Panc1 (cell line): ENCODE results near the gene TRIM45. TPM values are rescaled to one million over a fixed set of nuclear protein-coding genes. Genes with fewer than 3 reads are reported as not detected.

ENCODE experiments used
- ATAC-seq: fragments of 200-7000 bp; cut with Tn5 transposase; 2 replicates; pipeline ENCODE4 v1.9.1; 2020; ENCODE audit warnings: mild to moderate bottlenecking, moderate library complexity
- BruUV-seq: library from RNA; stranded (reverse); fragments of 400-500 nt; replicated peaks from 2 replicates; lab custom pipeline; 2021; lab: Mats Ljungman, UMichigan
- CTCF ChIA-PET: fragments of 300-600 bp; sonication (Branson Sonifier 250); formaldehyde crosslinking; loops from one replicate; lab custom pipeline; 2022; ENCODE audit warnings: antibody characterized with exemption; lab: Charles Lee
- POLR2A ChIA-PET: fragments of 300-600 bp; sonication (Branson Sonifier 250); formaldehyde crosslinking; loops from one replicate; lab custom pipeline; 2022; ENCODE audit warnings: antibody characterized with exemption; lab: Charles Lee
- DNase-seq: peaks from one replicate; pipeline ENCODE4 v3.0.0-alpha.2; 2010; ENCODE audit warnings: low read depth, low spot score
- H3K27ac ChIP-seq: 2 replicates; pipeline ENCODE4 v1.5.1; 2011; ENCODE audit warnings: mild to moderate bottlenecking, low read length, inconsistent platforms
- H3K27me3 ChIP-seq: fragments of 200-500 bp; sonication (Bioruptor generic); 2 replicates; pipeline ENCODE4 v1.6.0; 2014; ENCODE audit warnings: low read length, inconsistent platforms; ENCODE audit not compliant: control insufficient read depth, insufficient read depth
- H3K36me3 ChIP-seq: fragments of 200-500 bp; sonication (Bioruptor generic); 2 replicates; pipeline ENCODE4 v1.5.1; 2014; ENCODE audit warnings: inconsistent platforms, mild to moderate bottlenecking, low read length, moderate library complexity; ENCODE audit not compliant: control insufficient read depth, insufficient read depth
- H3K4me1 ChIP-seq: 2 replicates; pipeline ENCODE4 v1.5.1; 2011; ENCODE audit warnings: inconsistent platforms, mild to moderate bottlenecking, low read length, moderate library complexity; ENCODE audit not compliant: control insufficient read depth, insufficient read depth
- H3K4me3 ChIP-seq, 2 experiments: 2 replicates each; pipeline ENCODE4 v1.5.1; 2011 to 2012; ENCODE audit warnings: low read depth in 2 of 2, low read length in 2 of 2, mild to moderate bottlenecking in 2 of 2, inconsistent platforms in 1 of 2, moderate library complexity in 1 of 2
- H3K9me3 ChIP-seq: fragments of 200-500 bp; sonication (Bioruptor generic); 2 replicates; pipeline ENCODE4 v1.5.1; 2014; ENCODE audit warnings: low read depth, mild to moderate bottlenecking, inconsistent platforms, low read length, moderate library complexity; ENCODE audit not compliant: control insufficient read depth, insufficient read depth
- POLR2AphosphoS5 ChIP-seq: IDR thresholded peaks from 2 replicates; pipeline ENCODE4 v1.6.1; 2012; ENCODE audit warnings: mild to moderate bottlenecking, low read depth, low read length, moderate library complexity
- SIN3A ChIP-seq: IDR thresholded peaks from 2 replicates; pipeline ENCODE4 v1.6.1; 2012; ENCODE audit warnings: low read depth, mild to moderate bottlenecking, low read length, moderate library complexity, borderline replicate concordance; ENCODE audit not compliant: insufficient read depth
- TCF7L2 ChIP-seq: IDR thresholded peaks from 2 replicates; pipeline ENCODE4 v1.6.1; 2011; ENCODE audit warnings: mild to moderate bottlenecking, low read depth, low read length, inconsistent platforms
- in situ Hi-C: cut with HindIII; loops from 2 replicates; pipeline ENCODE4 v1.10.0; 2016; ENCODE audit warnings: low sequenced_read_pairs, low pct_unique_long_range_greater_than_20kb
- intact Hi-C: fragments of 100-400 bp; cut with micrococcal nuclease; formaldehyde crosslinking; loops from one replicate; pipeline ENCODE4 v1.10.0; 2022; ENCODE audit not compliant: unreplicated experiment
- total RNA-seq: library from RNA; stranded (reverse); gene quantifications from one replicate; pipeline ENCODE4 v1.2.1, GENCODE V29; 2021; ENCODE audit not compliant: unreplicated experiment
- TF ChIP-seq, protein P1 (sequence below), 2 experiments: IDR thresholded peaks; 2 replicates each; pipeline ENCODE4 v1.6.1; 2011 to 2012; ENCODE audit warnings: low read depth in 2 of 2, control low read depth in 1 of 2, low read length in 1 of 2, mild to moderate bottlenecking in 1 of 2, moderate library complexity in 1 of 2; ENCODE audit not compliant: insufficient read depth in 1 of 2
- TF ChIP-seq, protein P2 (sequence below): fragments of 450-650 bp; IDR thresholded peaks from 2 replicates; pipeline ENCODE4 v1.5.1; 2017; ENCODE audit warnings: mild to moderate bottlenecking

The TRIM45 gene
- total RNA-seq, 1 experiment from 2014 or later: 4.7 TPM

DNA sequence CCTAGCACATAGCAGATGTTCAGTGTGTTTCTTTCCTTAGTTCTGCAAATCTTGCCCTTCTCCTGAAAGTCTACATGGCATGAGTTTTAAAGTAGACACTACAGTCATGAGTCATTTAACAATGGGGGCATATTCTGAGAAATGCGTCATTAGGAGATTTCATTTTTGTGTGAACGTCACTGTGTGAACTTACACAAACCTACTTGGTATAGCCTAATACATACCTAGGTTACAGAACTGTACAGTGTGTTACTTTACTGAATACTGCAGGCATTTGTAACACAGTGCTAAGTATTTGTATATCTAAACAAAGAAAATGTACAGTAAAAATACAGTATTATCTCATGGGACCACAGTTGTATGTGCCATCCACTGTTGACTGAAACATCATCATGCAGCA is 51.4 kb downstream of the TRIM45 start:
- H3K27me3 ChIP-seq: no peaks in the 10 kb centered on the region
- DNase-seq: no peak
- in situ Hi-C loops: no loop called here
- TF ChIP-seq SIN3A (no peak), POLR2AphosphoS5 (no peak), TCF7L2 (no peak)
- TF ChIP-seq, protein P1, sequence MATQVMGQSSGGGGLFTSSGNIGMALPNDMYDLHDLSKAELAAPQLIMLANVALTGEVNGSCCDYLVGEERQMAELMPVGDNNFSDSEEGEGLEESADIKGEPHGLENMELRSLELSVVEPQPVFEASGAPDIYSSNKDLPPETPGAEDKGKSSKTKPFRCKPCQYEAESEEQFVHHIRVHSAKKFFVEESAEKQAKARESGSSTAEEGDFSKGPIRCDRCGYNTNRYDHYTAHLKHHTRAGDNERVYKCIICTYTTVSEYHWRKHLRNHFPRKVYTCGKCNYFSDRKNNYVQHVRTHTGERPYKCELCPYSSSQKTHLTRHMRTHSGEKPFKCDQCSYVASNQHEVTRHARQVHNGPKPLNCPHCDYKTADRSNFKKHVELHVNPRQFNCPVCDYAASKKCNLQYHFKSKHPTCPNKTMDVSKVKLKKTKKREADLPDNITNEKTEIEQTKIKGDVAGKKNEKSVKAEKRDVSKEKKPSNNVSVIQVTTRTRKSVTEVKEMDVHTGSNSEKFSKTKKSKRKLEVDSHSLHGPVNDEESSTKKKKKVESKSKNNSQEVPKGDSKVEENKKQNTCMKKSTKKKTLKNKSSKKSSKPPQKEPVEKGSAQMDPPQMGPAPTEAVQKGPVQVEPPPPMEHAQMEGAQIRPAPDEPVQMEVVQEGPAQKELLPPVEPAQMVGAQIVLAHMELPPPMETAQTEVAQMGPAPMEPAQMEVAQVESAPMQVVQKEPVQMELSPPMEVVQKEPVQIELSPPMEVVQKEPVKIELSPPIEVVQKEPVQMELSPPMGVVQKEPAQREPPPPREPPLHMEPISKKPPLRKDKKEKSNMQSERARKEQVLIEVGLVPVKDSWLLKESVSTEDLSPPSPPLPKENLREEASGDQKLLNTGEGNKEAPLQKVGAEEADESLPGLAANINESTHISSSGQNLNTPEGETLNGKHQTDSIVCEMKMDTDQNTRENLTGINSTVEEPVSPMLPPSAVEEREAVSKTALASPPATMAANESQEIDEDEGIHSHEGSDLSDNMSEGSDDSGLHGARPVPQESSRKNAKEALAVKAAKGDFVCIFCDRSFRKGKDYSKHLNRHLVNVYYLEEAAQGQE (IDR thresholded peaks at IDR 0.05; ENCODE audit: insufficient read depth in 1 of 2, low read depth in 2 of 2, low read length in 1 of 2): no peak
- TF ChIP-seq, protein P2, sequence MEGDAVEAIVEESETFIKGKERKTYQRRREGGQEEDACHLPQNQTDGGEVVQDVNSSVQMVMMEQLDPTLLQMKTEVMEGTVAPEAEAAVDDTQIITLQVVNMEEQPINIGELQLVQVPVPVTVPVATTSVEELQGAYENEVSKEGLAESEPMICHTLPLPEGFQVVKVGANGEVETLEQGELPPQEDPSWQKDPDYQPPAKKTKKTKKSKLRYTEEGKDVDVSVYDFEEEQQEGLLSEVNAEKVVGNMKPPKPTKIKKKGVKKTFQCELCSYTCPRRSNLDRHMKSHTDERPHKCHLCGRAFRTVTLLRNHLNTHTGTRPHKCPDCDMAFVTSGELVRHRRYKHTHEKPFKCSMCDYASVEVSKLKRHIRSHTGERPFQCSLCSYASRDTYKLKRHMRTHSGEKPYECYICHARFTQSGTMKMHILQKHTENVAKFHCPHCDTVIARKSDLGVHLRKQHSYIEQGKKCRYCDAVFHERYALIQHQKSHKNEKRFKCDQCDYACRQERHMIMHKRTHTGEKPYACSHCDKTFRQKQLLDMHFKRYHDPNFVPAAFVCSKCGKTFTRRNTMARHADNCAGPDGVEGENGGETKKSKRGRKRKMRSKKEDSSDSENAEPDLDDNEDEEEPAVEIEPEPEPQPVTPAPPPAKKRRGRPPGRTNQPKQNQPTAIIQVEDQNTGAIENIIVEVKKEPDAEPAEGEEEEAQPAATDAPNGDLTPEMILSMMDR: no peak
- ATAC-seq: no peak
- intact Hi-C loops: no loop called here
- H3K27ac ChIP-seq: no peak overlapping the region
- no peak overlapping the region for H3K4me3 ChIP-seq
- BruUV-seq: no TSS peak
- H3K36me3 ChIP-seq: peaks cover 5% of the 10 kb centered on the region; the same call in 1 of the 2 replicates
- CTCF ChIA-PET: no interaction called here
- H3K4me1 ChIP-seq: no peaks in the 10 kb centered on the region
- H3K9me3 ChIP-seq: no peaks in the 10 kb centered on the region
- POLR2A ChIA-PET: no interaction called here

DNA sequence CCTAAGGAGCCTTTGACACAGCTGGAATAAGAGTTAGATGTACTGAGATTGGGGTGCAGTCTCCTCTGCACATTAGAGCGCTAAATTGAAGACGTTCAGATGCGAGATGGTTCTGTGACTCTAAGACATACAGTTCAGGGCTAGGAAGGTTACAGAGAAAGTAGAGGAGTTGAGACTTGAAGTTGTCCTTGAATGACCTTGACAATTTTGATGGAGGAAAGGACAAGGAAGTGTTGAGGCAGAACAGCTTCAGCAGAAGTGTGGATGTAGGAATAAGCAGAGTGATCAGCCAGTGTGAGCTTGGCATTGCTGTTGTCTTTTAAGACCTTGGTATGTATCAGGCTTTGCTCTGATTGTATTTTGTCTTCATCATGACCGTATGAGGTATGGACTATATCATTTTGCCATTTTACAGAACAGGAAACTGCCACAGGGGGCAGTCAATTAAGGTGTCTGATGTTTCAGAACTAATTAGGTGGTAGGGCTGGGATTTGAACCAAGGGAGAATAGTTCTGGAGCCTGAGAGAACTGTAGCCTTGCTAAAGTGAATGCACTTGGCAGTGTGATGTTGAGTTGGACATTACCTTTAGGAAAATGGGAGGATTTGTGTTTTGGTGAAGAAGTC is 52.2 kb downstream of the TRIM45 start:
- Histone ChIP-seq H3K4me1 (no peaks in the 10 kb centered on the region), H3K36me3 (0 out of 2 replicates have a peak, but pooled peaks cover under 1% of the 10 kb centered on the region), H3K9me3 (no peaks in the 10 kb centered on the region), H3K27me3 (no peaks in the 10 kb centered on the region), H3K27ac (no peak overlapping the region), H3K4me3 (no peak overlapping the region)
- ATAC-seq: no peak
- ChIA-PET CTCF (no interaction called here), POLR2A (no interaction called here)
- TF ChIP-seq TCF7L2 (no peak), SIN3A (no peak), POLR2AphosphoS5 (no peak)
- TF ChIP-seq, protein P2: 0 out of 2 replicates have a peak, but pooled peaks have one; percentile 4
- TF ChIP-seq, protein P1 (IDR thresholded peaks at IDR 0.05; ENCODE audit: insufficient read depth in 1 of 2, low read depth in 2 of 2, low read length in 1 of 2): no peak
- BruUV-seq: no TSS peak
- intact Hi-C loops (no loop called here), in situ Hi-C loops (no loop called here)
- no peak for DNase-seq
